IMR-90 (cell line): ENCODE data around the gene OR13C8.
"Not testable (repeated sequence)": the region's sequence is repeated elsewhere in the genome, so short reads cannot be mapped to it uniquely, and the experiment has no call there.

Source experiments
- BHLHE40 ChIP-seq: fragments of 150-350 bp; IDR thresholded peaks from 2 replicates; pipeline ENCODE4 v1.6.1; 2016; ENCODE audit warnings: mild to moderate bottlenecking, low read depth, low read length
- CEBPB ChIP-seq: IDR thresholded peaks from 2 replicates; pipeline ENCODE4 v1.6.1; 2012; ENCODE audit warnings: low read depth, low read length, improper control_type of control experiment
- CHD1 ChIP-seq: IDR thresholded peaks from 2 replicates; pipeline ENCODE4 v1.6.1; 2012; ENCODE audit warnings: low read depth, low read length, improper control_type of control experiment
- FOS ChIP-seq: fragments of 150-350 bp; IDR thresholded peaks from 2 replicates; pipeline ENCODE4 v1.6.1; 2016; ENCODE audit warnings: low read depth, low read length
- MXI1 ChIP-seq: IDR thresholded peaks from 2 replicates; pipeline ENCODE4 v1.6.1; 2012; ENCODE audit warnings: low read depth, mild to moderate bottlenecking, low read length, moderate library complexity, borderline replicate concordance
- POLR2A ChIP-seq: IDR thresholded peaks from 2 replicates; pipeline ENCODE4 v1.6.1; 2012; ENCODE audit warnings: mild to moderate bottlenecking, low read depth, low read length
- RAD21 ChIP-seq: IDR thresholded peaks from 2 replicates; pipeline ENCODE4 v1.6.1; 2012; ENCODE audit warnings: low read length, improper control_type of control experiment
- RCOR1 ChIP-seq: IDR thresholded peaks from 2 replicates; pipeline ENCODE4 v1.6.1; 2012; ENCODE audit warnings: mild to moderate bottlenecking, low read length, improper control_type of control experiment; ENCODE audit not compliant: insufficient replicate concordance
- RFX5 ChIP-seq: IDR thresholded peaks from 2 replicates; pipeline ENCODE4 v1.8.0; 2012; ENCODE audit warnings: low read depth, mild to moderate bottlenecking, low read length, moderate library complexity
- SMC3 ChIP-seq: fragments of 150-350 bp; IDR thresholded peaks from 2 replicates; pipeline ENCODE4 v1.6.1; 2016; ENCODE audit warnings: low read depth, mild to moderate bottlenecking, antibody characterized with exemption, low read length, moderate library complexity
- TF ChIP-seq, protein P1 (sequence below): conservative IDR thresholded peaks from 2 replicates; pipeline ENCODE4 v1.5.1; 2012; ENCODE audit warnings: mild to moderate bottlenecking, low read depth, low read length, improper control_type of control experiment
- TF ChIP-seq, protein P2 (sequence below): fragments of 150-350 bp; IDR thresholded peaks from 2 replicates; pipeline ENCODE4 v1.6.1; 2017; ENCODE audit warnings: mild to moderate bottlenecking, antibody characterized with exemption, low read length, low read depth
- TF ChIP-seq, protein P3 (sequence below): fragments of 150-350 bp; IDR thresholded peaks from 2 replicates; pipeline ENCODE4 v1.6.1; 2016; ENCODE audit warnings: low read depth, mild to moderate bottlenecking, low read length, moderate library complexity, borderline replicate concordance

DNA sequence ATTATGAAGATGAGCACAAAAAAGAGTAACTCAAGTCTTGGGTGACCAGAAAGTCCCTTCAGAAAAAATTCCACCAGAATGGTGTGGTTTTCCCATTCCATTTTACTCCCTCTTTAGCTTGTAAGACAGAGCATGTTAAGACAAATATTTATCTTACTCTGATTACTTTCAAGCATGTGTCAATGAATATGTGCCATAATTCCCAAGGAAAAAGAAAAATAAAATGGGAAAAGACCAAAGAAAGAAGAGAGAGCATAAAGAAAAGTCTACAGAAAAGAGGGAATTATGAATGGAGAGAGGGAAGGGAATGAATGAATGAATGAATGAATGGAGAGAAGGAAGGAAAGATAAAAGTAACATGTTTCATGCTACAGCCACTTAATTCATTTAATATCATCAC lies 30.3 kb downstream of the OR13C8 start, which contains the start of gene OR13C5:
- not testable (repeated sequence) for TF ChIP-seq CEBPB, BHLHE40, RFX5, POLR2A, RCOR1, SMC3, MXI1, FOS, RAD21, CHD1
- TF ChIP-seq, protein P1, sequence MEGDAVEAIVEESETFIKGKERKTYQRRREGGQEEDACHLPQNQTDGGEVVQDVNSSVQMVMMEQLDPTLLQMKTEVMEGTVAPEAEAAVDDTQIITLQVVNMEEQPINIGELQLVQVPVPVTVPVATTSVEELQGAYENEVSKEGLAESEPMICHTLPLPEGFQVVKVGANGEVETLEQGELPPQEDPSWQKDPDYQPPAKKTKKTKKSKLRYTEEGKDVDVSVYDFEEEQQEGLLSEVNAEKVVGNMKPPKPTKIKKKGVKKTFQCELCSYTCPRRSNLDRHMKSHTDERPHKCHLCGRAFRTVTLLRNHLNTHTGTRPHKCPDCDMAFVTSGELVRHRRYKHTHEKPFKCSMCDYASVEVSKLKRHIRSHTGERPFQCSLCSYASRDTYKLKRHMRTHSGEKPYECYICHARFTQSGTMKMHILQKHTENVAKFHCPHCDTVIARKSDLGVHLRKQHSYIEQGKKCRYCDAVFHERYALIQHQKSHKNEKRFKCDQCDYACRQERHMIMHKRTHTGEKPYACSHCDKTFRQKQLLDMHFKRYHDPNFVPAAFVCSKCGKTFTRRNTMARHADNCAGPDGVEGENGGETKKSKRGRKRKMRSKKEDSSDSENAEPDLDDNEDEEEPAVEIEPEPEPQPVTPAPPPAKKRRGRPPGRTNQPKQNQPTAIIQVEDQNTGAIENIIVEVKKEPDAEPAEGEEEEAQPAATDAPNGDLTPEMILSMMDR = not testable (repeated sequence)
- TF ChIP-seq, protein P2, sequence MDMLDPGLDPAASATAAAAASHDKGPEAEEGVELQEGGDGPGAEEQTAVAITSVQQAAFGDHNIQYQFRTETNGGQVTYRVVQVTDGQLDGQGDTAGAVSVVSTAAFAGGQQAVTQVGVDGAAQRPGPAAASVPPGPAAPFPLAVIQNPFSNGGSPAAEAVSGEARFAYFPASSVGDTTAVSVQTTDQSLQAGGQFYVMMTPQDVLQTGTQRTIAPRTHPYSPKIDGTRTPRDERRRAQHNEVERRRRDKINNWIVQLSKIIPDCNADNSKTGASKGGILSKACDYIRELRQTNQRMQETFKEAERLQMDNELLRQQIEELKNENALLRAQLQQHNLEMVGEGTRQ = not testable (repeated sequence)
- TF ChIP-seq, protein P3, sequence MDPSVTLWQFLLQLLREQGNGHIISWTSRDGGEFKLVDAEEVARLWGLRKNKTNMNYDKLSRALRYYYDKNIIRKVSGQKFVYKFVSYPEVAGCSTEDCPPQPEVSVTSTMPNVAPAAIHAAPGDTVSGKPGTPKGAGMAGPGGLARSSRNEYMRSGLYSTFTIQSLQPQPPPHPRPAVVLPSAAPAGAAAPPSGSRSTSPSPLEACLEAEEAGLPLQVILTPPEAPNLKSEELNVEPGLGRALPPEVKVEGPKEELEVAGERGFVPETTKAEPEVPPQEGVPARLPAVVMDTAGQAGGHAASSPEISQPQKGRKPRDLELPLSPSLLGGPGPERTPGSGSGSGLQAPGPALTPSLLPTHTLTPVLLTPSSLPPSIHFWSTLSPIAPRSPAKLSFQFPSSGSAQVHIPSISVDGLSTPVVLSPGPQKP = not testable (repeated sequence)
